NCI-H82 (cell line): Measurements from ENCODE around the gene TMEM37.
A peak's percentile ranks its signal among the peaks of the same experiment; 100 is the strongest.

Experiments
- DNase-seq: peaks from one replicate; lab custom pipeline; 2025; lab: John Stamatoyannopoulos, UW

The TMEM37 gene

DNA sequence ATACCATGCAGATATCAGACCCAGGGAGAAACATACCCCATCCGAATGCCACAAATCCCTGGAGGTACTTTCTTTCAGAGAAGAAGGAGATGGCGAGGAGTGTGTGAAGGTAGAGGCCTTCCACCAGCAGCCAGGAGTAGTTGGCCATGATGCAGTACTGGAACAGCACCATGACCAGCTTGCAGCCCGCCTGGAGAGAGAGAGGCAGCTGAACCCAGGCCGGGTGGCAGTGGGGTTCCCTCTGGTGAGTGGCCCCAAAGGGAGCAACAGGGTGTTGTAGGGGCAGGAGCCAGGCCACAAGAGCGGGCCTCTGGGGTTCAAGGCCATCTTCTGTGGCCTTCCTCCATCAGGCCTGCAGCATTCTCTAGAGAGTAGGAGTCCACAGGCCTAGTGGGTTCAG is 30.2 kb downstream of the TMEM37 start:
- no peak for DNase-seq

DNA sequence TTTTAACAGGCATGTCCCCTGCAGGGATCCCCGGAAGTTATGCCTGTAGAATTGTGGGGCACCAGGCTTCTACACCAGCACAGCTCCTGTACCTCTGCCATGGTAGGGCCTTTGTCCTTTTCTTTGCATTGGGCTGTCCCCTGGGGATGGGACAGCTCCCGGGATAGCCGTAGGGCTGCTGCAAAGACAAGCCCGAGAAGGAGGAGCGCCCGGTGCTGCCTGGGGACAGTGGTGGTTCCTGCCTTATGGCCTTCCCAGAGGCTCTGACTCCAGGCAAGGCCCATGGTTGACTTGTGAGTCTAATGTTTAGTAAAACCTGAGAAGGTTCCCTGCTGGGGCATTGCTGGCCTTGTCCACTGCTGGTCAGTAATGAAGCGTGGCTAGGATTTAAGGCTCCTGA is 30.9 kb downstream of the TMEM37 start:
- no peak for DNase-seq

DNA sequence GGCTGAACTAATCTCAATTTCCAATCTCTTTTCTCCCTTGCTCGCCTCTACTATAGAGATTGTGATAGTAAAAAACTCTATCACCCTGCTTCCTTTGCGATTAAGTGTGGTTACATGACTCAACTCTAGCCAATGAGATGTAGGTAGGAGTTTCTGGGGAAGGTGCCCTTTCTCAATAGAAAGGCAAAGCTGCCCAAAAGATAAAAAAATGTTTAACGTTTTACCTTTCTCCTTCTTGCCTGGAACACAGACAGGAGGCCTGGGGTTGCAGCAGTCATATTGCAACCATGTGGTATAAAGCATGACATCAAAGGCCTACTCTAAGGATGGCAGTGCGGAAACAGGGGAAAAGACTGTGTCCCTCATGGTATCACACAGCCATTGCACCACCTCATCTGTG is 31.5 kb downstream of the TMEM37 start:
- DNase-seq = no peak

DNA sequence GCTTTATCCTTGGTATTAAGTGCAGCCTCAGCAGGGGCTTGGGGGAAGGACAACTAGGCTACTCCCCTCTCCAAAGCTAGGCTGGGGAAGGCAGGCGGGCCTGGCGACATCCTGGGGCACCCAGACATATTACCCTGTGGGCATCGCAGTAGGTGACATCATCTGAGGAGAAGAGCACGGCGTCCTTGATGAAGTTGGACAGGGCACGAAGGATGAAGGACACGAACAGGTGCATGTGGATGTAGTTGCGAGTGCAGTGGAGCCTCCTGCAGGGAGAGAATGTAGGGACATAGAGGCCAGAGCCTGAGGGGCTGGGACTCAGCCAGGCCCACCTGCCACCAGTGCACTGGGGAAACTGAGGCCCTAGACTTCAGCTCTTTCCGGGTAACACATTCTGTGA is 32.3 kb downstream of the TMEM37 start:
- DNase-seq = no peak

DNA sequence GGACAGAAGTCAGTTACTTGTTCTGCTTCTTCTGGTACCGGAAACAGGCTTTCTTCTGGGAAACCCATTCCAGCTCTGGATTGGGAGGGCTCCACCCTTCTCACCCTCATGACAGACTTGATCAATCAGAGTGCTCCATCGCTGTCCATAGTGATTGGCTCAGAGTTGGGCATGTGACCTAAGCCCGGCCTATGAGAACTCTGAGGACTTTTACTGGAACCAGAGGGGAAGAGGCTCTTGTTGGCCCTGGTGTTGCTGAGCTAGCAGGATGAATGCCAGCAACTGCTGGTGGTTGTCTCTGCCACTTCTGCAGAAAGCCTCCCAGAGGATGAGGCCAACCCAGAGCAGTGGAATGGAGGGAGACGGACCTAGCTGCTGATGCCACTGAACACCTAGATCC is 33.3 kb downstream of the TMEM37 start:
- peak; percentile 28 for DNase-seq

DNA sequence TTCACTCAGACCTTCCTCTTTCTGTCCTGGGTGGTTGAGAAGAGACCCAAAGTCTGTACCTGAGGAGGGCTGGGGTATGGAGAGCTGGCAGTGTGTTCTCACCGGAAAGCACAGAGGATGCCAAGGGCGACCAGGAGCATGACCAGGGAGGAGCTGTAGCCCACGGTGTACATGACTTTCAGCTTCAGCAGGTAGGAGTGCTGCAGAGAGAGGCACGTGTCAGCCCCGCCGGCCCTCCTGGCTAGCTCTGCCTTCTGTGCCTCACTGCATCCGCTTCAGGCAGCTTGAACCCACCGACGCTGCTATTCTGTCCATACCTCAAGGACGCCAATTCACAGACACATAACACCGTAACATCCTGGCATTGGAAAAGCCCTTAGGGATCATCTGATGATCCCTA is 34.0 kb downstream of the TMEM37 start:
- DNase-seq = peak; percentile 40

DNA sequence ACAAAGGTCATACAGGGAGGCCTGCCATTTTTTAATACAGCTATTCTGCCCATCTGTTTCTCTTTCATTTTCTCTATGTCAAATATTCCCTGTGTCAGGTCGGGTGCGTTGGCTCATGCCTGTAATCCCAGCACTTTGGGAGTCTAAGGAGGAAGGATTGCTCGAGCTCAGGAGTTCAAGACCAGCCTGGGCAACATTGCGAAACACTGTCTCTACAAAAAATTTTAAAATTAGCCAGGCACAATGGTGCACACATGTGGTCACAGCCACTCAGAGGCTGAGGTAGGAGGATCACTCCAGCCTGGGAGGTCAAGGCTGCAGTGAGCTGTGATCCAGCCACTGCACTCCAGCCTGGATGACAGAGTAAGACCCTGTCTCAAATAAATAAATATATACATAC is 34.7 kb downstream of the TMEM37 start:
- DNase-seq = no peak

DNA sequence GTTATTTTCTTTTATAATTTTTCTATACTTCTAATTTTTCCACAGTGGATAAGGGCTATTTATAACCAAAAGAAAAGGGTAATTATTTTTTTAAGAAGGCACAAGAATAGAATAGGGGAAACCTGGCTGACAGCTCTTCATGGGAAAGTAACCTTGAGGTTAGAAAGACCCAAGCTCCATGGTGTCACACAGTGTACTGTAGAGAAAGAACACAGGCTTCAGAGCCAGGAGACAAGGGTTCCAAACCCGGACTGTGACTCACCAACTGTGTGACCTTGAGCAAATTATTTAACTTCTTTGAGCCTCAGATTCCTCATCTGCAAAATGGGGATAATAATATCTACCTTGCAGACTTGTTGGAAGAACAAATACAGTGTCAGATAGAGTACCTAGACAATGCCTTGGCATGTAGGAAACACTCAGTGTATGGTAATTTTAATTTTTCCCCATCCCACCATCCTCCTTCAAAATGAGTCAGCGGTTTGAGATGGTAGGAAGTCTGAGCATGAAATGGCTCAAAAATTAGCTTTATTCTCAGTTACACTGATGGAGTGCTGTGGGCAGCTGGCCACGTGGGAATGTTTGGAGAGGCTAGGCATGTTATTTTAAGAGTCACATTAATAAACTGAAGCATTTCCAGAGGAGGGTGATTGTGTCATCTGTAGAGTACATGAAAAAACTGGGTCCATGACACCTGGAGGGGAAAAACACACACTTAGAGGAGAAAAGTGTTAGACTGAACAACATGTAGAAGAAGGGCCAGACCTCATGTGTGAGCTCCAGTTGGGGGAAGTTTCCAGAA is 36.7 kb downstream of the TMEM37 start:
- no peak for DNase-seq

DNA sequence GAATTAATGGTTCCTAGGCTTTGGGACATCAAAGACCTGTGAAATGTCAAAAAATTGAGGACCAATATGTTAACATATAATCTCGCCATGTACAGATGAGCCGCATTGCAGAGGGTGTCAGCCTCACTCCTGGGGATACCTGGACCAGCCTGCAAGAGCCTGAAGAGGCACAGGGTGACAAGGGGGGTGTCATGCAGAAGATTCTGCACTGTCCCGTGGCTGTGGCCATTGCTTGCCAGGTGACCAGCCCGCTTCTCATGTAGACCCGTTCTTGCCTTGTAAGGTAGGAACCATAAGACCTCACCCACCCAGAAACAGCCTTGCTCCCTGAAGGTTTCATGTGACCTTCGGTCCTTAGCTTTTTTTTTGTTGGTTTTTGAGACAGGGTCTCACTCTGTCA is 37.5 kb downstream of the TMEM37 start:
- DNase-seq = no peak

DNA sequence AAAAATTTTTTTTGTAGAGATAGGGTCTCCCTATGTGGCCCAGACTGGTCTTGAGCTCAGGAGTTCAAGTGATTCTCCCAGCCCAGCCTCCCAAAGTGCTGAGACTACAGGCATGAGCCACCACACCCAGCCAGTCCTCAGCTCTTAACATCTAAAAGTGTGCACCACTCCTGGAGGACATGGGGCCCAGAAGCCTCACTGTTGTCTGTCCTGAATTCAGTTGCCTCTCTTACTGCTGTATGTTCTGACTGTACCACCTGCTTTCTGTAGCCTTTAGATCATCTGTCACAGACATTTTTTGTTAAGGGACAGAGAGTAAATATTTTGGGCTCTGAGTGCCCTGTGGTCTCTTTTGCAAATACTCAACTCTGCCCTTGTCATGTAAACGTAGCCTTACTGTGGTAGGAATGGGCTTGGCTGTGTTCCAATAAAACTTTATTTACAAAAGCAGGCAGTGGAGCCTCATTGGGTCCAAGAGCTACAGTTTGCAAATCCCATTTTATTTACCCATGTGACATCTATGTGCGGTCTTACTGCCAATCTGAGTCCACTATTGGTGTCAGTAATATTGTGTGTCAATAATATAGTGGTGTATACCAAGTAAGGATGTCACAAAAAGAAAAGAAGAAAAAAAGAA is 38.1 kb downstream of the TMEM37 start:
- DNase-seq = no peak

DNA sequence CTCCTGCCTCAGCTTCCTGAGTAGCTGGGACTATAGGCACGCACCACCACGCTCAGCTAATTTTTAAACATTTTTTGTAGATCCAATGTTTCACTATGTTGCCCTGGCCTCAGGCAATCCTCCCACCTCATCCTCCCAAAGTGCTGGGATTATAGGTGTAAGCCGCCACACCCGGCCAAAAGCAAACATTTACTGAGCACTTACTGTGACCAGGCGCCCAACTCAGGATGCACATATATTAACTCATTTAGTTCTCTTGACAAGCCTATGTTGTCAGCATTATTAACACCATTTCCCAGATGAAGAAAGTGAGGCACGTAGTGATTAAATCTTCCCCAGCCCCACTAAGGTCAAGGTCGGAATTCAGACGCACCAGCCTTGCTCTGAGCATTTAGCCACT is 41.1 kb downstream of the TMEM37 start:
- DNase-seq = no peak

DNA sequence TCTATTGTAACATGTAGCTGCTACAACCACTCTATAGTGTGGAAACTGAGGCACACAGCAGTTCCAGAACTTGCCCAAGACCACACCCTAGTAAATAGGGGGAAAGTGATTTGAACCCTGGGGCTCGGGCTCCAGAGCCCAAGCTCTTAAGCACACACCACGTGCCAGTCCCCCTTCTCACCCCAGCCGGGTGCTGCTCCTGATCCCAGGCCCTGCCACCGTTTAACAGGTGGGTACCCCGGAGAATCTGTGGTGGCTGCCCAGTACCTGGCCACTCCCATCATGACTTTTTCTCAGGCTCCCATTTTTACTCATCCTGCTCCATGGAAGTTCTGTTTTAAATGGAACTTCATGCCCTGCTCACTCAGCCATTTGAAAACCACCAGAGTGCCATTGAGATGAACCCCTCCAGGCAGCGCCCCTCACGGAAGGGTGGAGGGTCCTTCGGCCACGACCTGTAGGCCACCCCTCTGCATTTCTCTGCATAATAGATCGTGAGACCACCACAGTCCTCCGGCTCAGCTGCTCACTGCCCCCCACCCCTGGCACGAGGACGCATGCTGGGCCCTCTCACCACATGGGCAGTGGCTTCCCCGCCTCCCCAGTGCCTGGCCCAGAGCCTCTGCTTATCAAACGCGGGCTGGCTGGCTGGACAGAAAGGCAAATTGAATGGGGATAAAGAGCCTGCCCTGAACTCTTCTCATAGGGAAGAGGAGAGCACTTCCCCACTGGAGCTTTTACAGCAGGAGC is 42.1 kb downstream of the TMEM37 start:
- DNase-seq = no peak

DNA sequence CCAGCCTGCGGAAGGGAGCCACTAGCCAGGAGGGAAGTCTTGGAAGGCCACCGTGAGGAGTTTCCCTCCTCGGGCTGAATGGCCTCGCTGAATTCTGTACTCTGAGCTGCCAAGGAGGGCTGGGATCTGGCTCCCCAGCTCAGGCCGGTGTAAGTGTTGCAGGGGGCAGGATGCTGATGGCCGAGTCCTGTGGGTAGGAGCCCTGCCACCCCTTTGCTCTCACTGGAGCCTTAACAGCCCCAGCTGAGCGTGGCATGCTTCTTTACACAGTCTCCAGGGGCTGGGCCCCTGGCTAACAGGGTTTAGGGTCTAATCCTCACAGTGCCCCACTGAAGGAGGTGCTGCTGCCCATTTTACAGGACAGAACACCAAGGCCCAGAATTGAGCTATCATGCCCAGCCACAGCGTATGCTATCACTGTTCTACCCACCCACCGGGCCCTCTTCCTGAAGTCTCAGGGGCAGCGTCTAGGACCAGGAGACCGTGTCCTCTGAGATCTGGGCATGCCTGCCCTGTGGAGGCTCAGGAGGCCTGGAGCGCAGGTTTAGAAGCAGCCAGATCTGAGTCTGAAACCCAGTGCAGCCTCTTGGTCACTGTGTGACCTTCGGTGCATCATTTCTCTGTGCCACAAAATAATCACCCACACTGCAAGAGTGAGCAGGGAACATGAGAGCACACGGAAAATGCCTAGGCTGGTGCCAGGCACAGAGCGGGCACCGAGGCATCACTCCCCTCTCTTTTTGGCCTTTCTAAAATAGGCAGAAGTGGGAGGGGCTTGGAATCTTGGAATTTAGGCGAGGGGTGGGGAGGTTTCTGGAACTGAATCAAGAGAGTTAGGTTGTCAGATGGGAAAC is 42.9 kb downstream of the TMEM37 start:
- no peak for DNase-seq

DNA sequence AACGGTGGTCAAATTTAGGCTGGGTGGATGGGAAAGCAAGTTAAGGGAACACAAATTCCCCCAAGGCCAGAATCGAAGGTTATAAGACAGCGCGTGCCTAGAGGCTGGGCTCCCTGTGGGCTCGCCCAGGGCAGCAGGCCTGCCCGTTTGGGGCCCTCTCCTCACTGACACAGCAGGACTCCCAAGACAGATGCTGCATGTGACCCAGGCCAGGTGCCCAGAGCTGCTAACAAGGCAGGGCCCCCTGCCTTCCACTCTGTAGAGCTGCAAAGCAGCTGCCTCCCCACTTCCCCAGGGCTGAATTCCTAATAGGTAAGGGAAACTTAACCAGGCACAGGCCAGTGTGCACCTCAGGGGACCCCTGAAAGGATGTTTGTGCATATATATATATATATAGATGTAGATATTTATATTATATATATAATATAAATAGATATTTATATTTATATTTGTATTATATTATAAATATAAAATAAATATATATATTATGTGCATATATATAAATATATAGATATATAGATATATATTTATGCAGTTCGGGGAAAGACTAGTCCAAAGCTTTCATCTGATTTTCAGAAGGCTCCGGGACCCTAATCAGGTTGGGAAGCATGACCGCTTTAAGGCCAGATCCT is 43.7 kb downstream of the TMEM37 start:
- peak; percentile 62 for DNase-seq

DNA sequence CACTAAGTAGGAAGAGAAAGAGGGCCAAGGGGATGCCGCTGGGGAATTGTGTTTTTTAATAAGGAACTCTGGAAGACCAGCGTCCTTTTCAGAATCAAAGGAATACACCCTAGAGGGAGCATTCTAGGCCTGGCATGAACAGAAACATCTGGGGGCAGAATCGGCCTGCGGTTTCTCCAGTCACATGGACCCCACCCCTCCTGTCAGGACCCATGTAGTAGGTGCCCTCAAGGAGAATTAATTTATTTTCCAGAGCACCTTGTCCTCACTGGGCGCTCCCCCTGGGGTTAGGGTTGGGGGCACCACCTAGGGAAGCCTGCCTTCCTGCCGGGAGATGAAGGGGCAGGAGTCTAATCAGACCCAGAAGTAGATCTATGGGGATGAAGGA is 44.2 kb downstream of the TMEM37 start:
- DNase-seq = no peak

DNA sequence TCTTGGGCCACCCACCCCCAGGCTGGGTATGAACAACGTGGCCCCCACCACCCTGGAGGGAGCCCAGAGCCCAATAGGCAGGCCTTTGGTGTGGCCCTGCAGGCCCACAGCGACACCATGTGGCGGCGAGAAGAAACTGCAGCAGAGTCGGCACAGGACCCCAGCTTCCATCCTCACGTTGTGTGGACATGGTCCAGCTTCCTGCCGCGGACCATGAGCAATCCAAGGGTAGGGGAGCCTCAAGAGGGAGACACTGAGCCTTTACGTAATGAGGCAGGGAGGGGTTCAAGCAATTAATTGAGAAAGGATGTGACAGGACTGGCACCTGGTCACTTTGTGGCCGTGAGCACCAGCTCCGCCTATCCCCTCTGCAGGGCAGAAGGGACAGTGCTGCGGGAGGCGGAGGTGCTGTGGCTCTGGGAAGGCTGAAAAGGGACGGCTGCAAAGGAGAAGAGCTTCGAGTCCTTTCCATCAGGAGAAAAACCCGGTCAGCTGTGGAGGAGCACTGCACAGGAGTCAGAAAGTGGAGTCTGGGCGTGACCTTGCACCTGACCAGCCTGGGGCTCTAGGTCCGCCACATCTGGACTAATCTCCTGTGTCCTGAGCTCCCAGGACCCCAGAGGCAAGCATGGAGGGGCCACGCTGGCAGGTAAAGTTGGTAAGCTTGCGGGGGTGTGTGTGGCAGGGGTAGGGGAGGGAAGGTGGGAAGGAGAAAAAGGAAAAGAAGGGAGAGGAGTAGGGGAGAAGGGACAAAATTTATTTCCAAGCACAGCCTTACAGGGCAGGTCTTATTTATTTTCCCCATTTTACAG is 44.9 kb downstream of the TMEM37 start:
- DNase-seq = peak; percentile 82

DNA sequence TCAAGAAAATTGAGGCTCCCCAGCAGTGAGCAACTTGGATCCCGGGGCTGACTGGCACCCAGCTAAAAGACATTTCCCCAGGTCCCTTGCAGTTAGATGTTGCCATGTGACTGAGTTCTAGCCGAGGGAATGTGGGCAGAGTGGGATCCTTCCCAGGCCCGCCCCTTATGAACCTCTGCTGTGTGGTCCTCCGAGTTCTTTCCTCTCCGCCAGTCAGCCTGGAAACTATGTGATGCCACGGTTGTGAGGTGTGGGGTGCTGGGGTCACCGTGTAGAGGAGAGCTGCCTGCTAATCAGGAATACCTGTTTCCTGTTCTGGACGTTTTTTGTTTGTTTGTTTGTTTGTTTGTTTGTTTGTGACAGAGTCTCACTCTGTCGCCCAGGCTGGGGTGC is 45.5 kb downstream of the TMEM37 start:
- no peak for DNase-seq

DNA sequence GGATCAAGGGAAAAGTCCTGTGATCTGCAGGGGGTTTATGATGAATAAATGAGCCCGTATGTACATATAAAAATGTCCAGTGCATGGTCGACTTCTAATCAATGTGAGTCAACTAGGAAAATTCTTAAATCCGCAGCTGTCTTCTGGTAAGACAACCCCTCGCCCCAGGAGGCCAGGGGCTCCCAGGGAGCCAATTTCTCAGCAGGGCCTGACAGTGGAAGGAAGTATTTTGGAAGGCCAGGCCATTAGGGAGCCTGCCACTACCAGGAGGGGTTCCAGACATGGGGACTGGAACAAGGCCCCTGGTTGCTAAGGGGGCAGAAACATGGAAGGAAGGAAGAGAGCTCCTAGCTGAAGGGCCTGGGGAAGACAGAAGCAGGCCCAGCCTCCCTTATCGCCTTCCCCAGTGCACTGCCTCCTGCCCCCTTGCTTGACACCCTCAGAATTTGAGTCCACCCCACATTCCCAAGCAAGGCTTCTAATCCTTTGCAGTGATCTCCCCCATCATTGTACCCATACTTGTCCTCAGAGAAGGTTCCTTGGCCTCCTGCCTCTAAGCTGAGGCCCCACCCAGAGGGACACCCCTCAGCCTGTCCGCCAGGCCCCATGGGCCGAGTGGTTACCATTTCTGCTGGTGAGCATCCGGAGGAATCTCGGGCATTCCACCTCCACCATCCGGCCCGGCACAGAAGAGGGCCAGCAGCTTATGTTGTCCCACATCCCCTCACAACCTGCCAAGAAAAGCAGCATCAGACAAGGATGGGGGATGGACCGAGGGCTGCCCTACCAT is 46.7 kb downstream of the TMEM37 start:
- no peak for DNase-seq

DNA sequence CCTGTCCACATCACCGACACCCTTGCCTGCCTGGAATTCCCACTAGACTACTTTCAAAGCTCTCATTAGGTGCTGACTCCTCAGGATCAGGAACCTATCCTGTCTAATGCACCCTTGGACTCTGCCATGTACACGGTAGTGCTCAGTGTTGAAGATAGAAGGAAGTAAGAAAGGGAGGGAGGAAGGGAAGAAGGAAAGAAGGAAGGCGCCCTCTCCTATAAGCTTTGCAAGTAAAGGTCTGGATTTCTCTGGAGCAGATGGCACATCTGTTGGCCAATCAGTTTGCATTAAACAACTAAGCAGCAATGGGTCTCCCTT is 47.3 kb downstream of the TMEM37 start:
- DNase-seq = no peak

DNA sequence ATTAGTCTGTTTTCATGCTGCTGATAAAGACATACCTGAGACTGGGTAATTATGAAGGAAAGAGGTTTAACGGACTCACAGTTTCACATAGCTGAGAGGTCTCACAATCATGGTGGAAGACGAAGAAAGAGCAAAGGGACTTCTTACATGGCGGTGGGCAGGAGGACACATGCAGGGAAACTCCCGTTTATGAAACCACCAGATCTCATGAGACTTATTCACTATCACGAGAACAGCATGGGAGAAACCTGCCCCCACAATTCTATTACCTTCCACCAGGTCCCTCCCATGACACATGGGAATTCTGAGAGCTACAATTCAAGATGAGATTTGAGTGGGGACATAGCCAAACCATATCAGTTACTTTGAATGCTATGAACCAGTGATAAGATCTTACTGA is 48.5 kb downstream of the TMEM37 start:
- DNase-seq = no peak
